ENCODE results near the gene PPP3CA. TPM values are rescaled to one million over a fixed set of nuclear protein-coding genes. Genes with fewer than 3 reads are reported as not detected.

Gene PPP3CA
- total RNA-seq, 2 donors from 2014 or later = 14.6 to 20.5 TPM

- Mint-ChIP-seq H3K9me3 (no peaks in the 10 kb centered on the region), H3K4me3 (peak overlapping the region; percentile 99), H3K36me3 (ENCODE audit: low read depth) (no peaks in the 10 kb centered on the region), H3K27me3 (peaks cover 5% of the 10 kb centered on the region), H3K27ac (peak overlapping the region; percentile 30), H3K4me1 (peaks cover 16% of the 10 kb centered on the region)
- ATAC-seq (replicated peaks) = peak; percentile 9
Measured at GRCh38 chr4:101346351-101347266, 717 bp downstream of the PPP3CA start.

- Mint-ChIP-seq H3K36me3 (ENCODE audit: low read depth) (no peaks in the 10 kb centered on the region), H3K9me3 (no peaks in the 10 kb centered on the region)
- no peak for ATAC-seq (replicated peaks)
Measured at GRCh38 chr4:101345596-101346350, 1.6 kb downstream of the PPP3CA start.

GRCh38 chr4:101345271-101345595 is 2.1 kb downstream of the PPP3CA start:
- ATAC-seq (replicated peaks) = no peak
- peaks cover 5% of the 10 kb centered on the region for H3K27me3 Mint-ChIP-seq
- no peaks in the 10 kb centered on the region for H3K9me3 Mint-ChIP-seq
- H3K27ac Mint-ChIP-seq = peak overlapping the region; percentile 13
- peak overlapping the region; percentile 99 for H3K4me3 Mint-ChIP-seq
- H3K4me1 Mint-ChIP-seq = peaks cover 16% of the 10 kb centered on the region
- H3K36me3 Mint-ChIP-seq (ENCODE audit: low read depth) = no peaks in the 10 kb centered on the region

More at GRCh38 chr4:101345596-101346350, 1.6 kb downstream of the PPP3CA start:
- Mint-ChIP-seq H3K4me1 (peaks cover 16% of the 10 kb centered on the region), H3K4me3 (peak overlapping the region; percentile 99), H3K27me3 (peaks cover 5% of the 10 kb centered on the region), H3K27ac (peak overlapping the region; percentile 13)

- H3K4me3 Mint-ChIP-seq = no peak overlapping the region
- H3K9me3 Mint-ChIP-seq = no peaks in the 10 kb centered on the region
- H3K4me1 Mint-ChIP-seq = peaks cover 31% of the 10 kb centered on the region
- H3K27ac Mint-ChIP-seq = no peak overlapping the region
- no peaks in the 10 kb centered on the region for H3K27me3 Mint-ChIP-seq
- H3K36me3 Mint-ChIP-seq (ENCODE audit: low read depth) = no peaks in the 10 kb centered on the region
- ATAC-seq (replicated peaks) = no peak
Measured at GRCh38 chr4:101339332-101339731, 8.0 kb downstream of the PPP3CA start.

GRCh38 chr4:101337688-101338087 is 9.6 kb downstream of the PPP3CA start:
- peak; percentile 69 for ATAC-seq (replicated peaks)
- H3K4me3 Mint-ChIP-seq = peak overlapping the region; percentile 14
- no peaks in the 10 kb centered on the region for H3K27me3 Mint-ChIP-seq
- H3K27ac Mint-ChIP-seq = no peak overlapping the region
- H3K36me3 Mint-ChIP-seq (ENCODE audit: low read depth) = no peaks in the 10 kb centered on the region
- no peaks in the 10 kb centered on the region for H3K9me3 Mint-ChIP-seq
- peaks cover 27% of the 10 kb centered on the region for H3K4me1 Mint-ChIP-seq

GRCh38 chr4:101334963-101335572 is 12.3 kb downstream of the PPP3CA start:
- Mint-ChIP-seq H3K4me1 (peaks cover 31% of the 10 kb centered on the region), H3K36me3 (ENCODE audit: low read depth) (no peaks in the 10 kb centered on the region), H3K9me3 (no peaks in the 10 kb centered on the region), H3K27me3 (no peaks in the 10 kb centered on the region), H3K4me3 (peak overlapping the region; percentile 65), H3K27ac (peak overlapping the region; percentile 71)
- peak; percentile 69 for ATAC-seq (replicated peaks)

- H3K9me3 Mint-ChIP-seq = no peaks in the 10 kb centered on the region
Measured at GRCh38 chr4:101332424-101332823, 14.9 kb downstream of the PPP3CA start.

GRCh38 chr4:101331017-101331416 is 16.3 kb downstream of the PPP3CA start:
- ATAC-seq (replicated peaks) = no peak
- Mint-ChIP-seq H3K27me3 (no peaks in the 10 kb centered on the region), H3K27ac (no peak overlapping the region), H3K4me1 (peaks cover 21% of the 10 kb centered on the region), H3K4me3 (no peak overlapping the region), H3K9me3 (no peaks in the 10 kb centered on the region), H3K36me3 (ENCODE audit: low read depth) (no peaks in the 10 kb centered on the region)

More at GRCh38 chr4:101332424-101332823, 14.9 kb downstream of the PPP3CA start:
- Mint-ChIP-seq H3K36me3 (ENCODE audit: low read depth) (no peaks in the 10 kb centered on the region), H3K27ac (no peak overlapping the region), H3K27me3 (no peaks in the 10 kb centered on the region), H3K4me3 (no peak overlapping the region), H3K4me1 (peaks cover 20% of the 10 kb centered on the region)
- ATAC-seq (replicated peaks) = no peak

- H3K27ac Mint-ChIP-seq = no peak overlapping the region
- no peak overlapping the region for H3K4me3 Mint-ChIP-seq
- ATAC-seq (replicated peaks) = no peak
- peaks cover 17% of the 10 kb centered on the region for H3K4me1 Mint-ChIP-seq
- no peaks in the 10 kb centered on the region for H3K27me3 Mint-ChIP-seq
- H3K36me3 Mint-ChIP-seq (ENCODE audit: low read depth) = no peaks in the 10 kb centered on the region
- H3K9me3 Mint-ChIP-seq = no peaks in the 10 kb centered on the region
Measured at GRCh38 chr4:101329592-101329991, 17.7 kb downstream of the PPP3CA start.

GRCh38 chr4:101328063-101328602 is 19.2 kb downstream of the PPP3CA start:
- H3K36me3 Mint-ChIP-seq (ENCODE audit: low read depth) = no peaks in the 10 kb centered on the region
- H3K27me3 Mint-ChIP-seq = no peaks in the 10 kb centered on the region
- H3K4me3 Mint-ChIP-seq = peak overlapping the region; percentile 40
- H3K9me3 Mint-ChIP-seq = no peaks in the 10 kb centered on the region
- H3K4me1 Mint-ChIP-seq = peaks cover 16% of the 10 kb centered on the region
- H3K27ac Mint-ChIP-seq = peak overlapping the region; percentile 80
- ATAC-seq (replicated peaks) = peak; percentile 93

GRCh38 chr4:101326576-101326975 is 20.8 kb downstream of the PPP3CA start:
- Mint-ChIP-seq H3K36me3 (ENCODE audit: low read depth) (no peaks in the 10 kb centered on the region), H3K27me3 (no peaks in the 10 kb centered on the region), H3K4me3 (no peak overlapping the region), H3K9me3 (no peaks in the 10 kb centered on the region), H3K27ac (no peak overlapping the region), H3K4me1 (peaks cover 22% of the 10 kb centered on the region)
- ATAC-seq (replicated peaks) = no peak

- no peaks in the 10 kb centered on the region for H3K36me3 Mint-ChIP-seq (ENCODE audit: low read depth)
- H3K27ac Mint-ChIP-seq = no peak overlapping the region
- no peaks in the 10 kb centered on the region for H3K27me3 Mint-ChIP-seq
- no peak overlapping the region for H3K4me3 Mint-ChIP-seq
- ATAC-seq (replicated peaks) = no peak
- H3K9me3 Mint-ChIP-seq = no peaks in the 10 kb centered on the region
- peaks cover 25% of the 10 kb centered on the region for H3K4me1 Mint-ChIP-seq
Measured at GRCh38 chr4:101322743-101323142, 24.6 kb downstream of the PPP3CA start.

- no peak overlapping the region for H3K4me3 Mint-ChIP-seq
- no peaks in the 10 kb centered on the region for H3K36me3 Mint-ChIP-seq (ENCODE audit: low read depth)
- H3K27ac Mint-ChIP-seq = no peak overlapping the region
- H3K27me3 Mint-ChIP-seq = no peaks in the 10 kb centered on the region
- no peaks in the 10 kb centered on the region for H3K9me3 Mint-ChIP-seq
- no peak for ATAC-seq (replicated peaks)
- H3K4me1 Mint-ChIP-seq = peaks cover 21% of the 10 kb centered on the region
Measured at GRCh38 chr4:101321481-101322042, 25.8 kb downstream of the PPP3CA start.

GRCh38 chr4:101315786-101316185 is 31.5 kb downstream of the PPP3CA start:
- Mint-ChIP-seq H3K4me1 (peaks cover 9% of the 10 kb centered on the region), H3K27ac (no peak overlapping the region), H3K27me3 (no peaks in the 10 kb centered on the region), H3K36me3 (ENCODE audit: low read depth) (no peaks in the 10 kb centered on the region), H3K4me3 (no peak overlapping the region), H3K9me3 (no peaks in the 10 kb centered on the region)
- ATAC-seq (replicated peaks) = no peak
